Tibial nerve (tissue), 3 donors: ENCODE data around the gene TMEM186.

Experiments used
- POLR2A ChIP-seq, 2 donors: fragments of 450-650 bp; IDR thresholded peaks; one replicate each; pipeline ENCODE4 v1.6.1; 2017; ENCODE audit warnings: antibody characterized with exemption in 2 of 2, mild to moderate bottlenecking in 2 of 2, moderate library complexity in 2 of 2
- TF ChIP-seq, protein P1 (sequence below), 5 experiments: fragments of 200-600 bp in 3 of 5; fragments of 450-650 bp in 2 of 5; sonication (generic) in 3 of 5; IDR thresholded peaks; one replicate each; pipeline ENCODE4 v1.5.1; 2016 to 2019; ENCODE audit warnings: antibody characterized with exemption in 5 of 5, mild to moderate bottlenecking in 3 of 5, moderate library complexity in 2 of 5

DNA sequence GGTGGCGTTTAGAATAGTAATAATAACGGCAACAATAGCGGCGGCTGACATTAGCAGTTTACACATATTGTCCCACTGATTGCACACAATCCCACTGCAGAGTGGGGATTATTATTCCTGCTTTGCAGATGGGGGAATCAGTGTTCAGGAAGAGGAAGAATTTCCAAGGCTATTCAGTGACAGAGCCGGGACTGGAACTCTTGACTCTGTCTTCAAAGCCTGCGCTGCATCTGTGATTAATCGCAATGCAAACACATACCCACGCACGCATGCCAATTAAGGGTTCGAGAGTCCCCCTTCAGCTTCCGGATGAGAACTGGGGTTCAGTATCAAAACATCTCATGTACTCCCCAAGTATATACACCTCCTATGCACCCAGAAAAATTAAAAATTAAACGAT, 29.2 kb downstream of the TMEM186 start:
- TF ChIP-seq, protein P1, sequence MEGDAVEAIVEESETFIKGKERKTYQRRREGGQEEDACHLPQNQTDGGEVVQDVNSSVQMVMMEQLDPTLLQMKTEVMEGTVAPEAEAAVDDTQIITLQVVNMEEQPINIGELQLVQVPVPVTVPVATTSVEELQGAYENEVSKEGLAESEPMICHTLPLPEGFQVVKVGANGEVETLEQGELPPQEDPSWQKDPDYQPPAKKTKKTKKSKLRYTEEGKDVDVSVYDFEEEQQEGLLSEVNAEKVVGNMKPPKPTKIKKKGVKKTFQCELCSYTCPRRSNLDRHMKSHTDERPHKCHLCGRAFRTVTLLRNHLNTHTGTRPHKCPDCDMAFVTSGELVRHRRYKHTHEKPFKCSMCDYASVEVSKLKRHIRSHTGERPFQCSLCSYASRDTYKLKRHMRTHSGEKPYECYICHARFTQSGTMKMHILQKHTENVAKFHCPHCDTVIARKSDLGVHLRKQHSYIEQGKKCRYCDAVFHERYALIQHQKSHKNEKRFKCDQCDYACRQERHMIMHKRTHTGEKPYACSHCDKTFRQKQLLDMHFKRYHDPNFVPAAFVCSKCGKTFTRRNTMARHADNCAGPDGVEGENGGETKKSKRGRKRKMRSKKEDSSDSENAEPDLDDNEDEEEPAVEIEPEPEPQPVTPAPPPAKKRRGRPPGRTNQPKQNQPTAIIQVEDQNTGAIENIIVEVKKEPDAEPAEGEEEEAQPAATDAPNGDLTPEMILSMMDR (IDR thresholded peaks at IDR 0.05) = no peak
- TF ChIP-seq POLR2A (IDR thresholded peaks at IDR 0.05) = no peak
